ENCODE data around the gene IL26. TPM values are rescaled to one million over a fixed set of nuclear protein-coding genes. Genes with fewer than 3 reads are reported as not detected.

The IL26 gene
- total and polyA plus RNA-seq, 7 donors: 0.22 to 0.36 TPM; not detected in 5

DNA sequence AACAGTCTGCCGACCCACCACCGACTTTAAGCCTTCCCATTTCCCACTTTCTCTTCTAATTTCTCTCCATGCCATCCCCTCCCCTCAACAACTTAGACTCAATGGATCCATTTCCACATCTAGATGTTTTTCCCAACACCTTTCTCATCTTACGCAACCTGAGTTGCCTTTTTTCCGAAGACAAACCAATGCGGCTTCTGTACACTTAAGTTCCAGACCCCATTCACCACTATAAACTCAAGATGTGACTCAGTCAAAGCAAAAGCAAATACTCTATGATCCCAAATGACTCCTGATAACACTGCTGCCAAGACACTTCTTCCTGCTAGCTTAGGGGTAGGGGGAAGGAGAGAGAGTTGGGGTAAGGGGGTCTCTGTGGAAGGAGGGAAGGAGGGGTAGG, 26.5 kb upstream of the IL26 start:
- intact Hi-C loops (cut with DNase I): no loop called here
- 93% methylated on average over 5 of the region's 5 CpGs for WGBS, 2 donors
- peaks cover 0 to 5% (median 1%) of the 10 kb centered on the region in 4 donors for H3K4me1 ChIP-seq
- H3K27ac ChIP-seq: no peak overlapping the region
- no peaks in the 10 kb centered on the region for H3K36me3 ChIP-seq
- H3K27me3 ChIP-seq: no peaks in the 10 kb centered on the region
- no peak overlapping the region for H3K4me3 ChIP-seq
- no peaks in the 10 kb centered on the region for H3K9me3 ChIP-seq
- TF ChIP-seq CTCF (IDR thresholded peaks at IDR 0.05) (no peak), EP300 (IDR thresholded peaks at IDR 0.05) (no peak), POLR2AphosphoS5 (IDR thresholded peaks at IDR 0.05) (no peak), POLR2A (IDR thresholded peaks at IDR 0.05) (no peak)
- DNase-seq: no peak

DNA sequence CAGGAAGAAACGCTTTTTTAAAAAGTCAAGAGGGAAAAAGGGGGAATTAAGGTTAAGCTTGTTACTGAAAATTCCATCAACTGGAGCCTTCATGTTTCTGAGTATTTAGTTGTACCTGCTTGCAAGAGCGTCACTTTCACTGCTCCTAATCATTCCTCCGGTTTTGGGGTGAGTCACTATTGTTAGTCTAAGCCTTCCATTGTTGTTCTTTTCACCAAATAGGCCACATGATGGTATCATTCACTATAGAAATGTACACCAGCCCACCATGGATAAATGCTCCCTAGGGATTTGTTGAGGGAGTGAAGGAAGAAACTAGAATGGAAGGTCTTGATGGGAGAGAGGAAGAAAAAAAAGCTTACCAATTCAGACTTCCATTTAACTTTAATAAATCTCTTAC, 24.8 kb upstream of the IL26 start:
- H3K36me3 ChIP-seq: no peaks in the 10 kb centered on the region
- H3K9me3 ChIP-seq: no peaks in the 10 kb centered on the region
- peaks cover 0 to 18% (median 16%) of the 10 kb centered on the region in 4 donors for H3K4me1 ChIP-seq
- DNase-seq: no peak
- no peak overlapping the region for H3K4me3 ChIP-seq
- intact Hi-C loops (cut with DNase I): no loop called here
- no peak overlapping the region for H3K27ac ChIP-seq
- 82 to 84% methylated on average over 3 of the region's 3 CpGs for WGBS, 2 donors
- TF ChIP-seq POLR2A (IDR thresholded peaks at IDR 0.05) (no peak), POLR2AphosphoS5 (IDR thresholded peaks at IDR 0.05) (no peak), CTCF (IDR thresholded peaks at IDR 0.05) (no peak), EP300 (IDR thresholded peaks at IDR 0.05) (no peak)
- no peaks in the 10 kb centered on the region for H3K27me3 ChIP-seq

DNA sequence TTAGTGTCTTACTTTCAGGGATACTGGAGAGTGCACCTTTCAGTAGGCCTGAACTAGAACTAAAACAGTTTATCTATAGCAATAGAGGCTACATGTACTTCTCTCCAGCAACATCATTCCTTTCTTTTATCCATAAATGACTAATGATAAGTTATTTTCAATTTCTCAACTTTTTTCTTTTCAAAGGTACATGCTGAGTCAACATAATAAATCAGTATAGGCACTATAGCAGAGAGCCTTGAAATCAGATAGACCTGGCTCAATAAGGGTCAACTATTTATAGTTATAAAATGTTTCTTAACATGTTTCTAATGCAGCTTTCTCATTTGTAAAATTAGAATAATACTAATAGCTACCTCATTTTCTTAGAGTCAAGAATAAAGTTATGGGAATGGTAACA, 22.2 kb upstream of the IL26 start:
- no peak overlapping the region for H3K4me3 ChIP-seq
- DNase-seq: no peak
- TF ChIP-seq EP300 (IDR thresholded peaks at IDR 0.05) (no peak), POLR2AphosphoS5 (IDR thresholded peaks at IDR 0.05) (no peak), CTCF (IDR thresholded peaks at IDR 0.05) (no peak), POLR2A (IDR thresholded peaks at IDR 0.05) (no peak)
- H3K27ac ChIP-seq: peak overlapping the region in 1 of 4 donors; percentile 81
- intact Hi-C loops (cut with DNase I): no loop called here
- H3K27me3 ChIP-seq: no peaks in the 10 kb centered on the region
- peaks cover 0 to 30% (median 26%) of the 10 kb centered on the region in 4 donors for H3K4me1 ChIP-seq
- no peaks in the 10 kb centered on the region for H3K36me3 ChIP-seq
- no peaks in the 10 kb centered on the region for H3K9me3 ChIP-seq

GRCh38 chr12:68246350-68246749, 20.7 kb upstream of the IL26 start:
- intact Hi-C loops (cut with DNase I): no loop called here
- peak overlapping the region in 3 of 4 donors; percentile 38 to 49 (median 45) for H3K4me3 ChIP-seq

More at GRCh38 chr12:68246350-68246749, 20.7 kb upstream of the IL26 start:
- H3K4me1 ChIP-seq: peaks cover 0 to 34% (median 27%) of the 10 kb centered on the region in 4 donors
- 91 to 94% methylated on average over 6 of the region's 6 CpGs for WGBS, 2 donors
- H3K9me3 ChIP-seq: no peaks in the 10 kb centered on the region
- no peaks in the 10 kb centered on the region for H3K27me3 ChIP-seq
- DNase-seq: no peak
- H3K36me3 ChIP-seq: no peaks in the 10 kb centered on the region
- TF ChIP-seq POLR2A (IDR thresholded peaks at IDR 0.05) (no peak), CTCF (IDR thresholded peaks at IDR 0.05) (no peak), POLR2AphosphoS5 (IDR thresholded peaks at IDR 0.05) (no peak), EP300 (IDR thresholded peaks at IDR 0.05) (no peak)
- peak overlapping the region in 3 of 4 donors; percentile 80 to 89 (median 81) for H3K27ac ChIP-seq

Measured in sigmoid colon (tissue), 7 donors.